Measurements from ENCODE around the gene PIK3R5. TPM values are rescaled to one million over a fixed set of nuclear protein-coding genes. Genes with fewer than 3 reads are reported as not detected.

PIK3R5 gene
- total and polyA plus RNA-seq, 12 donors: 1.2 to 51.7 (median 17.2) TPM

- peaks cover 15% of the 10 kb centered on the region for H3K27me3 ChIP-seq
- no peaks in the 10 kb centered on the region for H3K36me3 ChIP-seq (replicated peaks in 1 of 2)
- H3K27ac ChIP-seq: peak overlapping the region in 1 of 5 donors; percentile 56
- H3K9me3 ChIP-seq (replicated peaks in 1 of 3): no peaks in the 10 kb centered on the region
- no peak overlapping the region for H3K4me3 ChIP-seq
- no peak for DNase-seq
- no peaks in the 10 kb centered on the region for H3K4me1 ChIP-seq (replicated peaks in 1 of 2)
- TF ChIP-seq POLR2A (IDR thresholded peaks at IDR 0.05): no peak
- intact Hi-C loops (cut with DNase I): no loop called here
These were observed 2.4 kb upstream of the PIK3R5 start for GRCh38 chr17:8967861-8968260.

GRCh38 chr17:8966926-8967325, 1.4 kb upstream of the PIK3R5 start:
- Histone ChIP-seq H3K4me1 (replicated peaks in 1 of 2) (no peaks in the 10 kb centered on the region), H3K27ac (peak overlapping the region in 2 of 5 donors; percentile 56 to 61), H3K36me3 (replicated peaks in 1 of 2) (no peaks in the 10 kb centered on the region), H3K4me3 (no peak overlapping the region), H3K27me3 (peaks cover 15% of the 10 kb centered on the region), H3K9me3 (replicated peaks in 1 of 3) (no peaks in the 10 kb centered on the region)
- DNase-seq: peak in 1 of 7 donors; percentile 15
- TF ChIP-seq CTCF (IDR thresholded peaks at IDR 0.05) (no peak), POLR2A (IDR thresholded peaks at IDR 0.05) (no peak)
- 50 to 67% (median 61%) methylated on average over 9 of the region's 9 CpGs for WGBS, 4 donors
- intact Hi-C loops (cut with DNase I): no loop called here

- no peaks in the 10 kb centered on the region for H3K36me3 ChIP-seq (replicated peaks in 1 of 2)
- H3K27ac ChIP-seq: peak overlapping the region in 3 of 5 donors; percentile 71 to 87 (median 74)
- H3K4me1 ChIP-seq (replicated peaks in 1 of 2): no peaks in the 10 kb centered on the region
- H3K27me3 ChIP-seq: peaks cover 15% of the 10 kb centered on the region
- intact Hi-C loops (cut with DNase I): no loop called here
- 35 to 51% (median 41%) methylated on average over 13 to 32 of the region's 32 CpGs for WGBS, 4 donors
- H3K9me3 ChIP-seq (replicated peaks in 1 of 3): no peaks in the 10 kb centered on the region
- TF ChIP-seq POLR2A (IDR thresholded peaks at IDR 0.05): no peak
- no peak for TF ChIP-seq CTCF (IDR thresholded peaks at IDR 0.05)
- peak overlapping the region in 1 of 4 donors; percentile 51 for H3K4me3 ChIP-seq
- DNase-seq: peak in 1 of 7 donors; percentile 25
These were observed 610 bp downstream of the PIK3R5 start for GRCh38 chr17:8964801-8965393.

GRCh38 chr17:8963647-8964258, 1.8 kb downstream of the PIK3R5 start:
- H3K27me3 ChIP-seq: peaks cover 15% of the 10 kb centered on the region
- no peak for DNase-seq
- no peaks in the 10 kb centered on the region for H3K9me3 ChIP-seq (replicated peaks in 1 of 3)
- intact Hi-C loops (cut with DNase I): no loop called here
- H3K27ac ChIP-seq: no peak overlapping the region
- WGBS, 4 donors: 67 to 73% (median 70%) methylated on average over 13 of the region's 13 CpGs
- H3K4me3 ChIP-seq: peak overlapping the region in 1 of 4 donors; percentile 51
- H3K4me1 ChIP-seq (replicated peaks in 1 of 2): no peaks in the 10 kb centered on the region
- H3K36me3 ChIP-seq (replicated peaks in 1 of 2): no peaks in the 10 kb centered on the region
- TF ChIP-seq POLR2A (IDR thresholded peaks at IDR 0.05) (no peak), CTCF (IDR thresholded peaks at IDR 0.05) (no peak)

- Histone ChIP-seq H3K4me1 (replicated peaks in 1 of 2) (no peaks in the 10 kb centered on the region), H3K27ac (no peak overlapping the region), H3K36me3 (replicated peaks in 1 of 2) (no peaks in the 10 kb centered on the region), H3K4me3 (peak overlapping the region in 1 of 4 donors; percentile 51), H3K27me3 (peaks cover 15% of the 10 kb centered on the region), H3K9me3 (replicated peaks in 1 of 3) (no peaks in the 10 kb centered on the region)
- TF ChIP-seq POLR2A (IDR thresholded peaks at IDR 0.05): no peak
- TF ChIP-seq CTCF (IDR thresholded peaks at IDR 0.05): no peak
- DNase-seq: no peak
- 76 to 85% (median 79%) methylated on average over 3 of the region's 3 CpGs for WGBS, 4 donors
- intact Hi-C loops (cut with DNase I): no loop called here
These were observed 2.5 kb downstream of the PIK3R5 start for GRCh38 chr17:8963014-8963413.

Data from adrenal gland (tissue), 12 donors.